ELR (cell line): ENCODE results near the gene ABCA12.
A peak's percentile ranks its signal among the peaks of the same experiment; 100 is the strongest.

Experiments used
- DNase-seq: peaks from one replicate; pipeline ENCODE4 v3.0.0-alpha.2; 2015; ENCODE audit warnings: low read depth

Gene ABCA12

DNA sequence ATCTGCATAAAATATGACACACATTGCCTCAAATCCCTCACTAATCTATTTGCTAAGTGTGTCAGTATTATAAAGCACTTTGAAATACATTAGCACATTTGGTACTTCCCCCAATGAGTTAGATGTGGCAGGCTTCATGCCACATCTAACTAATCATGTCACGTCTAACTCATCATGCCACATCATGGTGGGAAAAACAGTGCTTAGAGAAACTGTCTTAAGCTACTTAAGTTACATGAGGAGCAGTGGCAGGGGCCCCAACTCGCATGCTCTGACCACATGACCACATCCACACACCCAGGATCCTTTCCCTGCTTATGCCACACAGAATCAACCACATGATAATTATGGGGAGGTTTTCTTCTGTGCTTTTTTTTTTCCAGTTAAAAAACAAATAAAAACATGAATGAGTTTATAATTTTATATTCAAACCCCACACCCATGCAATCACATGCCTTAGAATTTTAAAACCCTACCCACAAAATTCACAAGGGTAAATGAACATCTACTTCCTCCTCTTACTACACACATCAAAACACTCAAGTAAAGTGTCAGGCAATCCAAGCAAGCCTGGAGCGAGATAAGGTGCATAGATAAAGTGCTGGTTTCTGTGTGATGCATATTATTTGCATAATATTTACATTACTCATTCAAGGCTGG, 1.6 kb downstream of the ABCA12 start:
- peak; percentile 64 for DNase-seq

DNA sequence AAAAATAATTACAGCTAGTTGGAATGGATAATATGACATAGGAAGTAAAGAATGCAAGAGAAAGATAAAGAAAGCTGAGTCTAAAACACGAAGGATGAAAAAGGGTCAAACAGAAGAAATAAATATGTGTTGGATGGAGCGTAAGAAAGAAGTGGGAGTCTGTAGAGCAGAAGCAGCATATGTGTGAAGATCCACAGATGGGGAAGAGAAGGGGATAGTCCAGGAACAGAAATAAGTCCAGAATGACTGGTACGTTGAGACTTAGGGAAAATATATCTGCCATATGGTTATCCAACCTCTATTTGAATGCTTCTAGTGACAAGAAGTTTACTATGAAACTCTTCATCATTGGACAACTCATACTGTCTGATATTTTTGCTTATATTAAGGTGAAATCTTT, 18.0 kb downstream of the ABCA12 start:
- no peak for DNase-seq

DNA sequence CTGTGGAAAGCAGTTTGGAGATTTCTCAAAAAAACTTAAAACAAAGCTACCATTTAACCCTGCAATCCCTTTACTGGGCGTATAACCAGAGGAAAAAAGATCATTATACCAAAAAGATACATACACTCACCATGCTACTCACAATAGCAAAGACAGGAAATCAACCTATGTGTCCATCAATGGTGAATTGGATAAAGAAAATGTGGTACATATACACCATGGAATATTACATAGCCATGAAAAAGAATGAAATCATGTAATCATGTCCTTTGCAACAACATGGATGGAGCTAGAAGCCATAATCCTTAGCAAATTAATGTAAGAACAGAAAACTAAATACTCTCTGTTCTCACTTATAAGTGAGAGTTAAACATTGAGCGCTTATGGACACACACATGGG, 18.6 kb downstream of the ABCA12 start:
- no peak for DNase-seq

DNA sequence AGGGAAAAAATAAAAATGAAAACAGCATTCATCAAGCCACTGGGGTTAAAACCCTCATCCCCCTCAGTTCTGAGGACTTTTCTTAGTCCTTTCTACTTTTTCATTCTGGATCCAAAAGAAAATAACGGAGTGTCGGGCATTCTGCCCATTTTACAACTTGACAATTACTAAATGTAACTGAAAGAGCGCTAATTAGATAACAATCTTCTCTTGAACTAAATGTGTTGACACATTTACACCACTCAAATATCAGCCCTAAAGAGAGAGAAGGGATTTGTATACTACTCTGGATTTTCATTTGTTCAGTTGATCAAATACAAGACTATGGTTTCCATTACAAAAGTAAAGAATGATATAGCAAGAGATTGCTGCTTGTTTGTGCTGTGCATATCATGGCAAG, 27.5 kb downstream of the ABCA12 start:
- no peak for DNase-seq

DNA sequence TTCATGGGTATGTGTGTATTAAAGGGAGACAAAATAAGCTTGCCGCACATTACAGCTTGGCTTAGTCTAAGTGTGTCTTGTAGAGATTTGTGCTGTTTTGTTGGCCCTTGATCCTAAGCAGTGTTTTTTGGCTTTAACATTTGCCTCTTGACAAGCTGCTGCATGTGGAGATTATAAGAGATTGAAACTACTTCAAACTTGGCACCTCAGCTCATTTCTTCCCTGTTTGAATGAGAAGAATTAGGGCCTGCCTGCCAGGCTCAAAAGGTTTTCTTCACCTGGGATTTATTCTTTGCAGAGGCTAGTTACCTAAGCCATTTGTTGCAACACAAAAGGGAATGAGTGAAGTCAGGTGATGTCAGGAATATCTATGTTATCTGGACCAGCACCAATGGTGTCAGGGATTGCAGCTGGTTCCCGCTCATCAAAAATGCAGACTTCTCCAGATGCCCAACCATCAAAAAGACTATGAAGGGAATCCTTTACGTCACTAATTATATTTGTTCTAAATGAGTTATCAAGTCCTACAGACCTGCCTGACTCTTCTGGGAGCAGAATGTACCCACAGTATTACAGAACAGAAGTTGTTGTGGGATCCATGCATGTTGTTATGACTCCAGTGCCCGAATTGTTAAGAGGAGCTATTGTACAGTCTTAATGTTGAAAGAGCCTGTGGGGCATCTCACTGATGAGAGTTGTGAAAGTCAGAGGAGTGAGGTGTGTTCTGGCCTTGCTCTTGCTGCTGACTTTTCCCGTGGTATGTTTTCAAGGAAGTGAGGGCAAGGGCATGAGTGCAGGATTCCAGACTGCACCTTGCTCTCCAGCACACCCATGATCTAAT, 31.0 kb downstream of the ABCA12 start:
- DNase-seq, result no peak

DNA sequence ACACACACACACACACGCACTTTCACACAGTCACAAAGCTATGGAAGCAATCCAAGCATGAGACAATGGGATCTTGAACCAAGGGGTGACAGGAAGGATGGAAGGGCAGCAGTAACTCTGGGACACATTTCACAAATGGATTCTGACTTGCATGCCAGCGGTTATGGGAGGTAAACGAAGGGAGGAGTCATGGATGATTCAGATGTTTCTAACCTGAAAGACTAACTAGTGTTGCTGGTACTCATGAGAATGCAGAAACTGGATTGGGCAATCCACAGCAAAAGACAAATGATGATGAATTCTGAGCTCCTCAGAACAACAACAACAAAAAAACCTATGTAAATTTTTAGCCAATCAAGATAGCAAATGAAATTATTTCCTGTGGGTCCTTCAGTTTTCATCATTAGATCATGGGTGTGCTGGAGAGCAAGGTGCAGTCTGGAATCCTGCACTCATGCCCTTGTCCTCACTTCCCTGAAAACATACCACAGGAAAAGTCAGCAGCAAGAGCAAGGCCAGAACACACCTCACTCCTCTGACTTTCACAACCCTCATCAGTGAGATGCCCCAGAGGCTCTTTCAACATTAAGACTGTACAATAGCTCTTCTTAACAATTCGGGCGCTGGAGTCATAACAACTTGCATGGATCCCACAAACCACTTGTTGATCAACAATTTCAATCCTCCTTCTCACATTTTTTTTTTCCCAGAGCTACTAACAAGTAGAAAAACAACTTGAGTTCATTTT, 32.6 kb downstream of the ABCA12 start:
- DNase-seq, result peak; percentile 78

DNA sequence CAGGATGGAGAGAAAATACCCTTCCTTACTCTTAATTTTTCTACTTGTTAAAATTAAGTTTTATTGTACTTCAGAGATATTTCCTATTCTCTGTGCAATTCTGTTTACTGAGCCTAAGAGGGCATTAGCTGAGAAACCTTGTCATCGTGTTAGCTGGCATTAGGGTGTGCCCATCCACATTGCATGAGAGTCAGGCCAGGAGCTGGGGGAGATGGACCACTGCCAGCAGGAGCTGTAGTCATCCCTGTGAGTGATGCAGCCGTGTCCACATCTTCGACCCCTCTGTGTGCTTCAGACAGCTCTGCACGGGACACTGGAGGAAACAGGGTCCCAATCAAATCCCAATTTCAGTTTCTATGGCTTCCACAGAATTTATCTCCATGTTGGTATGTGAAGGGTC, 34.2 kb downstream of the ABCA12 start:
- DNase-seq, result peak; percentile 61

DNA sequence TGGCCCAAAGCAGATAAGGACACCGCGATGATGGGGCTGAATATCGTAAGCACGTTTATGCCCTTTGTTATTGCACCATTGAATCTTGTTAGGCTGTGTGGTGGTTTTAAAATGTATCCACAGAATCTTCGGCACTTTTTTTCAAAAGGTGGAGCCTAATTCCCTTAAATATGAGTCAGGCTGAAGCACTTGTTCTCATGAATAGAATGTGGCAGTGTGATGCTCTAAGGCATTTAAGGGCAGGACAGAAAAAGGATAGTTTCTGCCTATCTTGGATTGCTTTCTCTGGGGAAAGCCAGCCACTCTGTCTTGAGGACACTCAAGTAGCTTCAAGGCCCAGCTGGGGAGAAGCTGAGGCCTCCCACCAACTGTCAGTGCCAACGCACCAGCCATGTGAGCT, 39.6 kb downstream of the ABCA12 start:
- no peak for DNase-seq

DNA sequence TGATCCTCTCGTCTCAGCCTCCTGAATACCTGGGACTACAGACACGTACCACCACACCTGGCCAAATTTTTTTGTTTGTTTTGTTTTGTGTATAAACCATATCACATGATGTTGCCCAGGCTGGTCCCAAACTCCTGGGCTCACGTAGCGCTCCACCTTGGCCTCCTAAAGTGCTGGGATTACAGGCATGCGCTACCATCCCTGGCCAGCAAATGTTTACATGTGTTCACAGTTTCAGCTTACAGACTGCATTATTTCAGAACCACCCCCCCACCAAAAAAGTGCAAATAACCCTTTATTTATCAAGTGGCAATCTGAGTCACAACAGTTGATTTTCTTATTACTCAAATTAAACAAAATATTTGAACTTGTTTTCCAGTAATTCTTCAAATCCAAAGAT, 54.3 kb downstream of the ABCA12 start:
- no peak for DNase-seq

DNA sequence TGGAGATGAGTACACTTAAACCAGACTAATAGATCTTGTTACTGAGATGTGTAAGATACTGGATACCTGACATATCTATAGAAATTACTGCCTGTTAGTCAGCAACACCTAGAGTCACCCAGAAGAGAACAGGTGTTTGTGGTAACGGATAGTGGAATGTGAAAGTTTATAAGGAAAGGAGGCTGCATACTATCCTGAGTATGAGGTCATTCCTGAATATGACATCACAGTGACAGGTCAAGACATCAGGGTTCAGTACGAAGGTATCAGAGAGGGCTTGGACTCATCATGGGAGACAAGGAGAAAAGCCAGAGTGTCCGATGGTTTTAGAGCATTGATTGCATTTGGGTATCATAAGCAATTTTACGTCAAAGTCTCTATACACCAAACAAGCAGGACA, 55.3 kb downstream of the ABCA12 start:
- DNase-seq, result no peak

DNA sequence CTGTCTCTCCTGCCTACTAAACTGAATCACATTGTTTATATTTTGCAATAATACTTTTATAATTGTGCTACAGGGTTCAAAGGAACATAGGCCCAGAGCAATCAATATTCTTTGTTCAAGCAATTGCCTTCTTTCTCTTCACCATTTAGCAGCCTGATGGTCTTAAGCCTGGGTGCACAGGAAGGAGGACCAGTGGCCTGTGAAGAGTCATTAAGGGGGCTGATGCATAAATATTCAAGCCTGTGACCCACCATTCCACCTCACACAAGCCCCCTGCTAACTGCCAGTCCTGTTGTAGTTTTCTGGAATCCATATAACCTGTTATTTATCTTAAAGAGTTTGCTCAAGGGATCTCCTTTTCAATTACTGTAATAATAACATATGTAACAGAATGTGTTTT, 56.0 kb downstream of the ABCA12 start:
- DNase-seq, result no peak

DNA sequence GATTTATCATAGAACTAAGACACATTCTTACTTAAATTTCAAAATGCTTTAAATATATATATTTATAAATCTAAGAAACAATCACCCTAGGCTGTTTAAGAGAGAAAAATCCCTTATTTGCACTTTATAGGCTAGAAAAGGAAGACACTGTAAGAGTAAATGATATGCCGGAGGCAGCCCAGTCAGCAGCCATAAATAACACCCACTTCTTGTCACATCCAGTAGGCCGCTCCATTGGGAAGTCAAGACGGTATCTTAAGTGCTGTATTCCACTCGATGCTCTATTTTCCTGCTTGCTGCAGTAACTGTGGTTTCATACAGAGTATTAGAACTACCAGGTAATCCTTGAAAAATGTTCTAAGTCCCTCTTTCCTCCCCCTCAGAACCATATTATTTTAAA, 57.9 kb downstream of the ABCA12 start:
- no peak for DNase-seq

DNA sequence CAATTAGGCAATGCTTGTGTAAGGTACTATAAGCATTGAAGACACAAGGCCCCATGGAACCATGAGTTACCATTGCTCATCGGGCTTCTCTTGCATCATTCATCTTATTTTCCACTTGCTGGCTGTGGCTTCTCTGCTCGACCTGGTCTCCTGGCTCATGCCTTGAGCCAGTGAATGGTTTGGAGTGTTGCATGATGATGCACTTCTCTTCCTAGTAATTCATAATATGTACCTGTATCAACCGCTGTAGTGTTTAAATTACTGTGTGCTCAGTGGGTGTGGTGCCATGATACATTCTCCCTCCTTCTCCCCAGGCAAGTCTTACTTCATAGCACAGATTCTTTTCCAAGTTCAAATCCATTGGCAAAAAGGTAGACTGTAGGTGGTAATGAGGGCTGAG, 66.8 kb downstream of the ABCA12 start:
- peak; percentile 3 for DNase-seq

DNA sequence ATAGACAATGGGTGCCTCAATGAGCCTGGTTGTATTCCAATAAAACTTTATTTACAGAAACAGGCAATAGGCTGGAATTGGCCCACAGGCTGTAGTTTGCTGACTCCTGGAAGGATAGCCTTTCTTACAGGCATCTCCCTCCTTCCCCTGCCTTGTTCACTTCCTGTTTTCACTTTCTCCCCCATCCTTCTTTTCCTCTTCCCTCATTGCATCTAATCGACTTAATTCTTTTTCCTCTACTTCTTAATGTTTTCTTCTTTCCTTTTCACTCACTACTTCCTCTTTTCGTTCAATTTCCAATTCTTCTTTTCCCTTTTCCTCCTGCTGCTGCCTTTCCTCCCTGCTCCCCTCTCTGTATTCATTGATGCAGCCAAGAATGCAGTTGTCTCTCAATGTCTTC, 70.0 kb downstream of the ABCA12 start:
- no peak for DNase-seq

DNA sequence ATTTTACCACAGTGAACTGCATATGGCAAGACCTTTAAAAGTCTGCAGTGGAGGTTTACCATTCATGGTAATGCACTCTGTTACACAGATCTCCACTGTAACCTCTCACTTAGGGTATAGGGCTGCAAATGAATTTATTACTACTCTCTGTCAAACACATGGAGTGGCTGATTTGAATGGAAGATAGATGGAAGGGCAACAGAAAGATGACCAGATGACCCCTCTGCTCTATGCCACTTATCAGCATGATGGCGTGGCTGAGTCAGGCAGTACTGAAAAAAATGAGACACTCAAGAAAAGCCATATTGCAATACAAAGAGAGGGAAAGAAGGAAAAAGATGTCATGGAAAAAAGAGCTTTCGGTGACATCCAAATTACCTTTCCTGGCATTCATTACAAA, 72.3 kb downstream of the ABCA12 start:
- no peak for DNase-seq

DNA sequence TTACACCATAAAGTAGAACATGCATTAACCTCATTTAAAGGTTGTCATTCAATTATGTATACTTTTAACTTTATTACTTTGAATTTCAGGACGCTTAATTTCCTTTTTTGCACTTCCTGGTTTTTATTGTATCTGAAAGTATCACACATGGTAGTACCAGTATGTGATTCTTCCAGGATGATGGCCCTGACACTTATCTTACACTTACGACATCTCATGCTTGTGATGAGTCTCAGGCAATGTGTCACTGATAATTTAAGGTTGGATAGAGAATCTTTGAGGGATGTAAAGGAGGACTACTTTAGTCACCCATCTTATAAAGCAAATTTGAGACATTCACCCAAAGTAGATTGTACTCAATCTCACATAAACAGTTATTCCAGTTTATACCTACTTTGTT, 74.9 kb downstream of the ABCA12 start:
- no peak for DNase-seq

DNA sequence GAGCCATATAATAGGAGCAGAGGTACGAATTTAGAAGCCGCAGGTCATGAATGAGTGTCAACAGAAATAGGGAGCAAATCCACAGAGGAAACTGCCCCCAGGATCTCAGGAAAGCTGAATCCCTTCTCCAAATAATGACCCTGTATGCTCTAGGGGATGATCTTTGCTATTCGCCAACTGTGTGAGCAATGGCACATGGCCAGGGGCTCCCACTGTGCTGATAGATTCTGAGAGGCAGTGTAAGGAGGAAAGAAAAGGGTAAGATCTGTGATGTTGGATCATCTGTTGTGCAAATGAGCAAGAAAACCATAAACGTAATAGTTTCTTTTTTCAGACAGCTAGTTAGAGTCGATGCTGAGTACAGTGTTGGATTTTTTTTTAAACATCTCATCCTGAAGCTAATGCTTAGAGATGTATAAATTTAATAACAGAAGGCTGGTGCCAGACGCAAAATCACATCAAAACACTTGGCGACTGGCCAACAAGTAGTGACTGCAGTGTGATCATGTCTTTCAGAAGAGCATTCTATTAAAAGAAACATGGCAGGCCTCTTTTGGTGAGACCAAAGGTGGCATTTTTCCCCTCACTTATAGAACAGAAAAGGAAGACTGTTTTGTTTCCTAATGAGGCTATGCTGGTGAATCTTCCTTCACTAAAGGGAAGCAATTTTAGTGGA, 77.4 kb downstream of the ABCA12 start:
- no peak for DNase-seq

DNA sequence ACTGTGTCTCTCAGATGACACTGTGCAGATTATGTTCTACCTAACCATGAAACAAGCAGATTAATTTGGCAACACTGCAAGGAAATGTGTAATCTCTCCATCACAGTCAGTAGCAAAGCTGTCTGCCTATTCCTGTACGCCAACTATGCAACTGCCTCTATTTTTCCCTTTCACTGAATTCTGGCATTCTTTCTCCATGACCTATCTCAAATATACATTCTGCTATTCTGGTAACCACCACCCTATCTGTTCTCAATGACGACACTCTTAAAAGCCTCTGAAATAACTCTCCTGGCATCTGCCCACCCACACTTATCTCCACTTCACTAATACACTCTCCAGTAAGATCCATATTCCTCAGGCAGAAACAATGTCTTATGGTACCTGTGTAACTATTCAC, 78.7 kb downstream of the ABCA12 start:
- DNase-seq, result peak; percentile 2

DNA sequence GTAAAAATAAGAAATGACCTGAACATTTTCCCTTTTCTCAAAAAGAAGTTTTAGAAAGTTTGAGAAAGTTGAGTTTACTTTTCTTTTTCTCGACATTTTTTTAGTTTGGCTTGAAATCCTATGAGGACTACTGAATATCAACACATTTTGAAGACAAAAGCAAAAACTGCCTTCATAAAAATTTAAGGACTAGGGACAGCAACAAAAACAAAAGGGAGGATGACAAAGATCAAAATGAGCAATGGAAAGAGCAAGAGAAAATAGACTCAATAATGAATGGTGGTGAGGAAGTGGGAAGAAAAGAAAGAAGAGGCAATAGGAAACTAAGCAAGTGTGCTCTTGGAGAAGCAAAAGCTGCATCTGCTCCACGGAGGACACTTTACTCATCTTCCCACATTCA, 82.5 kb downstream of the ABCA12 start:
- DNase-seq, result no peak

DNA sequence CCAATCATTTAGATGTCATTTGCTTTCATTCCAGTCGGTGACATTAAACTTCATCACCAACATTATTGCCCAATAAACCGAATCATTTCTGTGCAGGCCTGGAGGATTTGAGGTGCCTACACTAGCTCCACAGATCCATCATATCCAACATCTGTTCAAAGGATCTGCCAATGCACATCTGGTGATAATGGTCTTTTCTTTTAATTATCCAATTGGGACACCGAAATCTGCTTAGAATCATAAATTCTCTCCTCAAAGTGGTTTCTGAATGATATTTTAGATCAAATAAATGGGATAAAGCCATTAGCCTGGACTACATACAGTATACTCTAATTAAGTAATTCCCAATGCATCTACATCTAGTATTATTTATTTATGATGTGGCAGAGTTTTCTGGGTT, 85.6 kb downstream of the ABCA12 start:
- DNase-seq, result no peak

DNA sequence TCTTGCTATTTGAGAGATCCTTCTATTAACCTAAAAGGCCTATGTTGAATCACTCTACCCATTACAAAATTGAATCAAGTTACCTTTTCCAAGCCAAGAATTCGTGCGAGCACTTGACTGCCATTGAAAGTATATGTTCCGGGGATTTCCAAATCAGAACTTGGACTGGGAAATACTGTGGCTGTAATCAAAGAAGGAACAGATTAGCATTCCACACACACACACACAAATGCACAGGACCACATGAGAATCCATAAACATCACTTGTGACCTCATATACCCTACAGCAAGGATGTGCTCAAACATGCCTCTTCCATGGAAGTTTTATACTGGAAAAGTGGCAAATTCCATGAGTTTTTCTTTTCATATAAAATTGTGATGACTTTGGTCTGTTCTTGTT, 86.0 kb downstream of the ABCA12 start:
- DNase-seq, result no peak

DNA sequence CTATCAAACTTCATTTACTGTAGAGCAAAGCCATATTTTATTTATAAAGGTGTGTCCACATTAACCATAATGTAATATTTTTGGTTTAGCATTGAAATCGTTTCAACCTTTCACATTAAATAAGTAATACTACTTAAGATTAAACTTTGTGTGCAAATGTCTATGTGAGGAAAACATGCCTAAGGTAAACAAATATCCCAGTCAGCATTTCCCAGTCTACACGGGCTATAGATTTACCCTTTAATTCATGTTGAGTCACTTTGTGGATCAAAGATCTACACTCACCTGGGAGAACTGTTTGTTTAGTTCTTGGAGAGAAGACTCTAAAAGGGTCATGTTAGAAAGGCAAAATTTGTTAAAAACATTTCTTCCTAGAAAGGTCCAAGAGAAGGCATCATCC, 89.1 kb downstream of the ABCA12 start:
- no peak for DNase-seq

DNA sequence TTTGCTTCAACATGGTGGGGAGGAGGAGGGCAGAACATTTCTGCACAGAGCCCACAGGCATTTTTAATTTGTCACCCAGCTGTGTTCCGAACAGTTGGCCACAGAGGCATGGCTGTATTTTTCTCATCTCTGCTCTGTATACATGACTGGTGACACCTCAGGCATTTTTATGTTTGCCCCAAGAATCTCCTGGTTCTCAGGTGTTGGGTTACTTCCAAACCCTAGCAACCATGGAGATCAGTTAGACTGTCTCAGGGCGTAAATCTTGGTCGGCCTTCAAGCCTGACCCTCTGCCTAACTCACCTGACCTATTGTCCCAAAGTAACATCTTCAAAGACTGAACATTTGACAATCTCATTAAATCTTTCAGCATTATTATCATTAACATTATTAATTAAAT, 100.0 kb downstream of the ABCA12 start:
- no peak for DNase-seq
